IMR-90 (cell line): ENCODE measurements around the gene CNTN4. TPM values are rescaled to one million over a fixed set of nuclear protein-coding genes. Genes with fewer than 3 reads are reported as not detected.
A peak's percentile ranks its signal among the peaks of the same experiment; 100 is the strongest.

Source experiments
- ATAC-seq: fragments of 200-7000 bp; cut with Tn5 transposase; 2 replicates; pipeline ENCODE4 v1.9.1; 2020; ENCODE audit warnings: low read depth, mild to moderate bottlenecking, moderate library complexity
- BruUV-seq: library from RNA; stranded (reverse); fragments of 400-500 nt; replicated peaks from 2 replicates; lab custom pipeline; 2021; lab: Mats Ljungman, UMichigan
- CTCF ChIA-PET: fragments of 300-600 bp; formaldehyde crosslinking; extraction: SDS; loops from one replicate; lab custom pipeline; 2021; ENCODE audit warnings: antibody characterized with exemption; lab: Yijun Ruan, JAX
- POLR2A ChIA-PET: fragments of 300-600 bp; sonication (Branson Sonifier 250); formaldehyde crosslinking; loops from one replicate; lab custom pipeline; 2022; ENCODE audit warnings: antibody characterized with exemption; ENCODE audit not compliant: unreplicated experiment; lab: Charles Lee
- DNase-seq: peaks from one replicate; pipeline ENCODE4 v3.0.0; 2013
- H2AFZ ChIP-seq: replicated peaks from 2 replicates; pipeline ENCODE3; 2013; ENCODE audit warnings: low read length, mild to moderate bottlenecking; ENCODE audit not compliant: poor library complexity
- H2AK5ac ChIP-seq: 2 replicates; pipeline ENCODE4 v1.6.1; 2013; ENCODE audit warnings: low read depth, low read length, inconsistent platforms
- H2AK9ac ChIP-seq: replicated peaks from 2 replicates; pipeline ENCODE3; 2013; ENCODE audit warnings: mild to moderate bottlenecking, low read depth, low read length, moderate library complexity; ENCODE audit not compliant: poor library complexity
- H2BK120ac ChIP-seq: 2 replicates; pipeline ENCODE4 v1.6.1; 2013; ENCODE audit warnings: low read depth, low read length, inconsistent platforms
- H2BK15ac ChIP-seq: 3 replicates; pipeline ENCODE4 v1.6.1; 2013; ENCODE audit warnings: low read depth, low read length, inconsistent platforms
- H2BK20ac ChIP-seq: 2 replicates; pipeline ENCODE4 v1.6.1; 2013; ENCODE audit warnings: low read depth, mild to moderate bottlenecking, inconsistent platforms, low read length, moderate library complexity
- H2BK5ac ChIP-seq: 2 replicates; pipeline ENCODE4 v1.6.1; 2013; ENCODE audit warnings: mild to moderate bottlenecking, low read depth, low read length, inconsistent platforms; ENCODE audit not compliant: poor library complexity, severe bottlenecking
- H3K14ac ChIP-seq: replicated peaks from 2 replicates; pipeline ENCODE4 v1.6.1; 2013; ENCODE audit warnings: low read depth, low read length, inconsistent platforms
- H3K18ac ChIP-seq: 2 replicates; pipeline ENCODE4 v1.6.1; 2013; ENCODE audit warnings: low read depth, low read length, control low read depth
- H3K23ac ChIP-seq: 2 replicates; pipeline ENCODE4 v1.6.1; 2013; ENCODE audit warnings: low read depth, low read length, inconsistent platforms
- H3K27ac ChIP-seq: 2 replicates; pipeline ENCODE4 v1.5.1; 2013; ENCODE audit warnings: mild to moderate bottlenecking, control low read depth, low read length; ENCODE audit not compliant: insufficient read depth
- H3K27me3 ChIP-seq: 2 replicates; pipeline ENCODE4 v1.6.1; 2013; ENCODE audit warnings: low read length; ENCODE audit not compliant: control insufficient read depth, insufficient read depth
- H3K36me3 ChIP-seq: 2 replicates; pipeline ENCODE4 v1.6.1; 2013; ENCODE audit warnings: low read length, mixed read lengths; ENCODE audit not compliant: control insufficient read depth, insufficient read depth
- H3K4ac ChIP-seq: 2 replicates; pipeline ENCODE4 v1.6.1; 2013; ENCODE audit warnings: low read depth, low read length, inconsistent platforms
- H3K4me1 ChIP-seq: 2 replicates; pipeline ENCODE4 v1.6.1; 2013; ENCODE audit warnings: low read length, mixed read lengths; ENCODE audit not compliant: control insufficient read depth, insufficient read depth
- H3K4me2 ChIP-seq: 2 replicates; pipeline ENCODE4 v1.6.1; 2013; ENCODE audit warnings: low read depth, mild to moderate bottlenecking, control low read depth, low read length, moderate library complexity
- H3K4me3 ChIP-seq: 2 replicates; pipeline ENCODE4 v1.5.1; 2013; ENCODE audit warnings: low read depth, mild to moderate bottlenecking, control low read depth, low read length, moderate library complexity; ENCODE audit not compliant: insufficient read depth
- H3K56ac ChIP-seq: 2 replicates; pipeline ENCODE4 v1.6.1; 2013; ENCODE audit warnings: low read length, inconsistent platforms; ENCODE audit not compliant: insufficient read depth; ENCODE audit errors: extremely low read depth
- H3K79me1 ChIP-seq, 2 experiments: 2 replicates each; pipeline ENCODE4 v1.6.1; 2013; ENCODE audit warnings: low read length in 2 of 2, inconsistent platforms in 1 of 2, low read depth in 1 of 2
- H3K9ac ChIP-seq: 2 replicates; pipeline ENCODE4 v1.6.1; 2013; ENCODE audit warnings: low read depth, low read length, control low read depth
- H3K9me1 ChIP-seq: 2 replicates; pipeline ENCODE4 v1.6.1; 2013; ENCODE audit warnings: low read length, inconsistent platforms; ENCODE audit not compliant: insufficient read depth
- H3K9me3 ChIP-seq: 2 replicates; pipeline ENCODE4 v1.6.1; 2013; ENCODE audit warnings: low read length; ENCODE audit not compliant: control insufficient read depth, insufficient read depth
- H4K20me1 ChIP-seq: 2 replicates; pipeline ENCODE4 v1.6.1; 2013; ENCODE audit warnings: low read length, inconsistent platforms; ENCODE audit not compliant: insufficient read depth
- H4K5ac ChIP-seq: 2 replicates; pipeline ENCODE4 v1.6.1; 2013; ENCODE audit warnings: mild to moderate bottlenecking, low read depth, low read length, control low read depth
- H4K8ac ChIP-seq, 2 experiments: 2 replicates each; pipeline ENCODE4 v1.6.1; 2013; ENCODE audit warnings: low read depth in 2 of 2, low read length in 2 of 2, control low read depth in 1 of 2, inconsistent platforms in 1 of 2
- H4K91ac ChIP-seq: 2 replicates; pipeline ENCODE4 v1.6.1; 2013; ENCODE audit warnings: low read depth, low read length, inconsistent platforms; ENCODE audit not compliant: insufficient read depth
- BHLHE40 ChIP-seq: fragments of 150-350 bp; IDR thresholded peaks from 2 replicates; pipeline ENCODE4 v1.6.1; 2016; ENCODE audit warnings: mild to moderate bottlenecking, low read depth, low read length
- CEBPB ChIP-seq: IDR thresholded peaks from 2 replicates; pipeline ENCODE4 v1.6.1; 2012; ENCODE audit warnings: low read depth, low read length, improper control_type of control experiment
- CHD1 ChIP-seq: IDR thresholded peaks from 2 replicates; pipeline ENCODE4 v1.6.1; 2012; ENCODE audit warnings: low read depth, low read length, improper control_type of control experiment
- ELK1 ChIP-seq: fragments of 150-350 bp; IDR thresholded peaks from 2 replicates; pipeline ENCODE4 v1.6.1; 2016; ENCODE audit warnings: low read depth, mild to moderate bottlenecking, low read length, moderate library complexity, borderline replicate concordance
- FOS ChIP-seq: fragments of 150-350 bp; IDR thresholded peaks from 2 replicates; pipeline ENCODE4 v1.6.1; 2016; ENCODE audit warnings: low read depth, low read length
- MAFK ChIP-seq: IDR thresholded peaks from 2 replicates; pipeline ENCODE4 v1.6.1; 2012; ENCODE audit warnings: low read depth, low read length, improper control_type of control experiment
- MAZ ChIP-seq: IDR thresholded peaks from 2 replicates; pipeline ENCODE4 v1.6.1; 2012; ENCODE audit warnings: low read depth, mild to moderate bottlenecking, low read length, improper control_type of control experiment, moderate library complexity, borderline replicate concordance
- MXI1 ChIP-seq: IDR thresholded peaks from 2 replicates; pipeline ENCODE4 v1.6.1; 2012; ENCODE audit warnings: low read depth, mild to moderate bottlenecking, low read length, moderate library complexity, borderline replicate concordance
- NFE2L2 ChIP-seq: fragments of 150-350 bp; IDR thresholded peaks from 2 replicates; pipeline ENCODE4 v1.6.1; 2016; ENCODE audit warnings: low read depth, mild to moderate bottlenecking, low read length
- POLR2A ChIP-seq: IDR thresholded peaks from 2 replicates; pipeline ENCODE4 v1.6.1; 2012; ENCODE audit warnings: mild to moderate bottlenecking, low read depth, low read length
- RAD21 ChIP-seq: IDR thresholded peaks from 2 replicates; pipeline ENCODE4 v1.6.1; 2012; ENCODE audit warnings: low read length, improper control_type of control experiment
- RCOR1 ChIP-seq: IDR thresholded peaks from 2 replicates; pipeline ENCODE4 v1.6.1; 2012; ENCODE audit warnings: mild to moderate bottlenecking, low read length, improper control_type of control experiment; ENCODE audit not compliant: insufficient replicate concordance
- RFX5 ChIP-seq: IDR thresholded peaks from 2 replicates; pipeline ENCODE4 v1.8.0; 2012; ENCODE audit warnings: low read depth, mild to moderate bottlenecking, low read length, moderate library complexity
- SMC3 ChIP-seq: fragments of 150-350 bp; IDR thresholded peaks from 2 replicates; pipeline ENCODE4 v1.6.1; 2016; ENCODE audit warnings: low read depth, mild to moderate bottlenecking, antibody characterized with exemption, low read length, moderate library complexity
- USF2 ChIP-seq: fragments of 150-350 bp; IDR thresholded peaks from 2 replicates; pipeline ENCODE4 v1.6.1; 2017; ENCODE audit warnings: mild to moderate bottlenecking, antibody characterized with exemption, low read length, low read depth
- WGBS, 2 experiments: methylation state at CpG; one replicate each; pipeline versions ENCODE4 v1.1.5 to v1.1.7; 2013; ENCODE audit warnings: missing lambda C conversion rate in 2 of 2; ENCODE audit not compliant: insufficient read length in 1 of 2; ENCODE audit errors: extremely low coverage in 2 of 2; 5-methylcytosine and 5-hydroxymethylcytosine counted together
- dilution Hi-C: fragments of 300-500 bp; cut with HindIII; formaldehyde crosslinking; loops from one replicate; pipeline ENCODE4 v1.14.3; 2018; ENCODE audit warnings: low sequenced_read_pairs; ENCODE audit not compliant: unreplicated experiment
- in situ Hi-C: fragments of 300-500 bp; cut with MboI; formaldehyde crosslinking; loops from 3 replicates; pipeline ENCODE4 v1.14.3; 2019; ENCODE audit warnings: low sequenced_read_pairs, inconsistent platforms, mixed read lengths
- intact Hi-C: fragments of 100-400 bp; cut with micrococcal nuclease; formaldehyde crosslinking; loops from 2 replicates; pipeline ENCODE4 v1.10.0; 2022
- polyA plus RNA-seq, 3 experiments: library from polyadenylated mRNA; depleted of rRNA; stranded (reverse); fragments of >200 nt; gene quantifications; 2 replicates each; pipeline ENCODE4 v1.2.3, GENCODE V29; 2012; ENCODE audit warnings: low replicate concordance in 1 of 3
- total RNA-seq: library from RNA; depleted of rRNA; stranded (reverse); fragments of >200 nt; gene quantifications from 2 replicates; pipeline ENCODE4 v1.2.3, GENCODE V29; 2012
- TF ChIP-seq, protein P1 (sequence below): conservative IDR thresholded peaks from 2 replicates; pipeline ENCODE4 v1.5.1; 2012; ENCODE audit warnings: mild to moderate bottlenecking, low read depth, low read length, improper control_type of control experiment

CNTN4 gene
- total and polyA plus RNA-seq, 2 of the 4 experiments (the other 2 are of a cell fraction), result under 0.01 TPM; not detected in 1

DNA sequence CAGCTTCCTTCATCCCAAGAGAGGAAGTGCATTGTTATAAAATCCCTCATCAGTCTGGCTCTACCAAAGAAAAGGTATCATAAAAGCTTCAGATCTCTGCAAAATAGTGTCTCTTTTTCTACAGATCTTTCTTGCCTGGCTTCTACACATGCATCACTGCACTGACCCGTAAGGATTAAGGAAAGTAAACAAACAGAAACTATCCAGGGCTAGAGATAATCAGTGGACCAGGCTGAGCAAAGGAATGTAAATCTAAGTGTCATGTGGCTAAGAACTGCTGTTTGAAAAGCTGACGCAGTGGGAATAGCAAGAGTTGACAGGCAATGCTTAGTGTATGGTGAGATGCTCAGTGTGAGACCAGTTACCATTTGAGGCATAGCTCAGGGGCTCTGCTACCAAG lies 671.8 kb downstream of the CNTN4 start:
- H2AK5ac ChIP-seq, result no peak overlapping the region
- no peaks in the 10 kb centered on the region for H3K79me1 ChIP-seq
- H3K27me3 ChIP-seq, result no peaks in the 10 kb centered on the region
- H4K8ac ChIP-seq, result no peak overlapping the region
- in situ Hi-C loops, result no loop called here
- intact Hi-C loops, result no loop called here
- ChIA-PET CTCF (no interaction called here), POLR2A (no interaction called here)
- WGBS, 2 experiments, result no CpG with 5 or more reads among the region's 2 CpGs
- no peak overlapping the region for H3K4me3 ChIP-seq
- H2BK5ac ChIP-seq, result no peak overlapping the region
- no peak overlapping the region for H3K56ac ChIP-seq
- no peak overlapping the region for H2BK20ac ChIP-seq
- H2BK120ac ChIP-seq, result no peak overlapping the region
- no peak overlapping the region for H3K14ac ChIP-seq
- no peak overlapping the region for H3K23ac ChIP-seq
- no peak overlapping the region for H3K4me2 ChIP-seq
- H3K9me1 ChIP-seq, result no peaks in the 10 kb centered on the region
- no peak for TF ChIP-seq POLR2A
- TF ChIP-seq FOS, result no peak
- TF ChIP-seq MAZ, result no peak
- TF ChIP-seq SMC3, result no peak
- no peak for TF ChIP-seq MXI1
- no peak for TF ChIP-seq RAD21
- TF ChIP-seq BHLHE40, result no peak
- no peak for TF ChIP-seq NFE2L2
- no peak for TF ChIP-seq ELK1
- no peak for TF ChIP-seq RFX5
- no peak for TF ChIP-seq USF2
- TF ChIP-seq CHD1, result no peak
- TF ChIP-seq, protein P1, sequence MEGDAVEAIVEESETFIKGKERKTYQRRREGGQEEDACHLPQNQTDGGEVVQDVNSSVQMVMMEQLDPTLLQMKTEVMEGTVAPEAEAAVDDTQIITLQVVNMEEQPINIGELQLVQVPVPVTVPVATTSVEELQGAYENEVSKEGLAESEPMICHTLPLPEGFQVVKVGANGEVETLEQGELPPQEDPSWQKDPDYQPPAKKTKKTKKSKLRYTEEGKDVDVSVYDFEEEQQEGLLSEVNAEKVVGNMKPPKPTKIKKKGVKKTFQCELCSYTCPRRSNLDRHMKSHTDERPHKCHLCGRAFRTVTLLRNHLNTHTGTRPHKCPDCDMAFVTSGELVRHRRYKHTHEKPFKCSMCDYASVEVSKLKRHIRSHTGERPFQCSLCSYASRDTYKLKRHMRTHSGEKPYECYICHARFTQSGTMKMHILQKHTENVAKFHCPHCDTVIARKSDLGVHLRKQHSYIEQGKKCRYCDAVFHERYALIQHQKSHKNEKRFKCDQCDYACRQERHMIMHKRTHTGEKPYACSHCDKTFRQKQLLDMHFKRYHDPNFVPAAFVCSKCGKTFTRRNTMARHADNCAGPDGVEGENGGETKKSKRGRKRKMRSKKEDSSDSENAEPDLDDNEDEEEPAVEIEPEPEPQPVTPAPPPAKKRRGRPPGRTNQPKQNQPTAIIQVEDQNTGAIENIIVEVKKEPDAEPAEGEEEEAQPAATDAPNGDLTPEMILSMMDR, result no peak
- no peak for TF ChIP-seq RCOR1
- no peak for TF ChIP-seq CEBPB
- no peak for TF ChIP-seq MAFK
- no peak overlapping the region for H3K27ac ChIP-seq
- H3K4ac ChIP-seq, result no peak overlapping the region
- H3K9ac ChIP-seq, result no peak overlapping the region
- ATAC-seq (peak; percentile 48), DNase-seq (no peak)
- peaks cover 7% of the 10 kb centered on the region for H3K9me3 ChIP-seq
- no peaks in the 10 kb centered on the region for H3K36me3 ChIP-seq
- dilution Hi-C loops, result no loop called here
- no peak overlapping the region for H3K18ac ChIP-seq
- BruUV-seq, result no TSS peak
- no peak overlapping the region for H4K5ac ChIP-seq
- no peak overlapping the region for H4K91ac ChIP-seq
- H2AFZ ChIP-seq, result no peak overlapping the region
- no peaks in the 10 kb centered on the region for H4K20me1 ChIP-seq
- no peak overlapping the region for H2AK9ac ChIP-seq
- H3K4me1 ChIP-seq, result no peaks in the 10 kb centered on the region
- no peak overlapping the region for H2BK15ac ChIP-seq
